IMR-90 (cell line): ENCODE measurements around the gene FNDC7. TPM values are rescaled to one million over a fixed set of nuclear protein-coding genes. Genes with fewer than 3 reads are reported as not detected.

Source experiments
- ATAC-seq: fragments of 200-7000 bp; cut with Tn5 transposase; 2 replicates; pipeline ENCODE4 v1.9.1; 2020; ENCODE audit warnings: low read depth, mild to moderate bottlenecking, moderate library complexity
- BruUV-seq: library from RNA; stranded (reverse); fragments of 400-500 nt; replicated peaks from 2 replicates; lab custom pipeline; 2021; lab: Mats Ljungman, UMichigan
- CTCF ChIA-PET: fragments of 300-600 bp; formaldehyde crosslinking; extraction: SDS; loops from one replicate; lab custom pipeline; 2021; ENCODE audit warnings: antibody characterized with exemption; lab: Yijun Ruan, JAX
- POLR2A ChIA-PET: fragments of 300-600 bp; sonication (Branson Sonifier 250); formaldehyde crosslinking; loops from one replicate; lab custom pipeline; 2022; ENCODE audit warnings: antibody characterized with exemption; ENCODE audit not compliant: unreplicated experiment; lab: Charles Lee
- DNase-seq: peaks from one replicate; pipeline ENCODE4 v3.0.0; 2013
- H2AFZ ChIP-seq: replicated peaks from 2 replicates; pipeline ENCODE3; 2013; ENCODE audit warnings: low read length, mild to moderate bottlenecking; ENCODE audit not compliant: poor library complexity
- H2AK5ac ChIP-seq: 2 replicates; pipeline ENCODE4 v1.6.1; 2013; ENCODE audit warnings: low read depth, low read length, inconsistent platforms
- H2AK9ac ChIP-seq: replicated peaks from 2 replicates; pipeline ENCODE3; 2013; ENCODE audit warnings: mild to moderate bottlenecking, low read depth, low read length, moderate library complexity; ENCODE audit not compliant: poor library complexity
- H2BK120ac ChIP-seq: 2 replicates; pipeline ENCODE4 v1.6.1; 2013; ENCODE audit warnings: low read depth, low read length, inconsistent platforms
- H2BK15ac ChIP-seq: 3 replicates; pipeline ENCODE4 v1.6.1; 2013; ENCODE audit warnings: low read depth, low read length, inconsistent platforms
- H2BK20ac ChIP-seq: 2 replicates; pipeline ENCODE4 v1.6.1; 2013; ENCODE audit warnings: low read depth, mild to moderate bottlenecking, inconsistent platforms, low read length, moderate library complexity
- H2BK5ac ChIP-seq: 2 replicates; pipeline ENCODE4 v1.6.1; 2013; ENCODE audit warnings: mild to moderate bottlenecking, low read depth, low read length, inconsistent platforms; ENCODE audit not compliant: poor library complexity, severe bottlenecking
- H3K14ac ChIP-seq: replicated peaks from 2 replicates; pipeline ENCODE4 v1.6.1; 2013; ENCODE audit warnings: low read depth, low read length, inconsistent platforms
- H3K18ac ChIP-seq: 2 replicates; pipeline ENCODE4 v1.6.1; 2013; ENCODE audit warnings: low read depth, low read length, control low read depth
- H3K23ac ChIP-seq: 2 replicates; pipeline ENCODE4 v1.6.1; 2013; ENCODE audit warnings: low read depth, low read length, inconsistent platforms
- H3K27ac ChIP-seq: 2 replicates; pipeline ENCODE4 v1.5.1; 2013; ENCODE audit warnings: mild to moderate bottlenecking, control low read depth, low read length; ENCODE audit not compliant: insufficient read depth
- H3K27me3 ChIP-seq: 2 replicates; pipeline ENCODE4 v1.6.1; 2013; ENCODE audit warnings: low read length; ENCODE audit not compliant: control insufficient read depth, insufficient read depth
- H3K36me3 ChIP-seq: 2 replicates; pipeline ENCODE4 v1.6.1; 2013; ENCODE audit warnings: low read length, mixed read lengths; ENCODE audit not compliant: control insufficient read depth, insufficient read depth
- H3K4ac ChIP-seq: 2 replicates; pipeline ENCODE4 v1.6.1; 2013; ENCODE audit warnings: low read depth, low read length, inconsistent platforms
- H3K4me1 ChIP-seq: 2 replicates; pipeline ENCODE4 v1.6.1; 2013; ENCODE audit warnings: low read length, mixed read lengths; ENCODE audit not compliant: control insufficient read depth, insufficient read depth
- H3K4me2 ChIP-seq: 2 replicates; pipeline ENCODE4 v1.6.1; 2013; ENCODE audit warnings: low read depth, mild to moderate bottlenecking, control low read depth, low read length, moderate library complexity
- H3K4me3 ChIP-seq: 2 replicates; pipeline ENCODE4 v1.5.1; 2013; ENCODE audit warnings: low read depth, mild to moderate bottlenecking, control low read depth, low read length, moderate library complexity; ENCODE audit not compliant: insufficient read depth
- H3K56ac ChIP-seq: 2 replicates; pipeline ENCODE4 v1.6.1; 2013; ENCODE audit warnings: low read length, inconsistent platforms; ENCODE audit not compliant: insufficient read depth; ENCODE audit errors: extremely low read depth
- H3K79me1 ChIP-seq, 2 experiments: 2 replicates each; pipeline ENCODE4 v1.6.1; 2013; ENCODE audit warnings: low read length in 2 of 2, inconsistent platforms in 1 of 2, low read depth in 1 of 2
- H3K9ac ChIP-seq: 2 replicates; pipeline ENCODE4 v1.6.1; 2013; ENCODE audit warnings: low read depth, low read length, control low read depth
- H3K9me1 ChIP-seq: 2 replicates; pipeline ENCODE4 v1.6.1; 2013; ENCODE audit warnings: low read length, inconsistent platforms; ENCODE audit not compliant: insufficient read depth
- H3K9me3 ChIP-seq: 2 replicates; pipeline ENCODE4 v1.6.1; 2013; ENCODE audit warnings: low read length; ENCODE audit not compliant: control insufficient read depth, insufficient read depth
- H4K20me1 ChIP-seq: 2 replicates; pipeline ENCODE4 v1.6.1; 2013; ENCODE audit warnings: low read length, inconsistent platforms; ENCODE audit not compliant: insufficient read depth
- H4K5ac ChIP-seq: 2 replicates; pipeline ENCODE4 v1.6.1; 2013; ENCODE audit warnings: mild to moderate bottlenecking, low read depth, low read length, control low read depth
- H4K8ac ChIP-seq, 2 experiments: 2 replicates each; pipeline ENCODE4 v1.6.1; 2013; ENCODE audit warnings: low read depth in 2 of 2, low read length in 2 of 2, control low read depth in 1 of 2, inconsistent platforms in 1 of 2
- H4K91ac ChIP-seq: 2 replicates; pipeline ENCODE4 v1.6.1; 2013; ENCODE audit warnings: low read depth, low read length, inconsistent platforms; ENCODE audit not compliant: insufficient read depth
- MAFK ChIP-seq: IDR thresholded peaks from 2 replicates; pipeline ENCODE4 v1.6.1; 2012; ENCODE audit warnings: low read depth, low read length, improper control_type of control experiment
- NFE2L2 ChIP-seq: fragments of 150-350 bp; IDR thresholded peaks from 2 replicates; pipeline ENCODE4 v1.6.1; 2016; ENCODE audit warnings: low read depth, mild to moderate bottlenecking, low read length
- RAD21 ChIP-seq: IDR thresholded peaks from 2 replicates; pipeline ENCODE4 v1.6.1; 2012; ENCODE audit warnings: low read length, improper control_type of control experiment
- RFX5 ChIP-seq: IDR thresholded peaks from 2 replicates; pipeline ENCODE4 v1.8.0; 2012; ENCODE audit warnings: low read depth, mild to moderate bottlenecking, low read length, moderate library complexity
- WGBS, 2 experiments: methylation state at CpG; one replicate each; pipeline versions ENCODE4 v1.1.5 to v1.1.7; 2013; ENCODE audit warnings: missing lambda C conversion rate in 2 of 2; ENCODE audit not compliant: insufficient read length in 1 of 2; ENCODE audit errors: extremely low coverage in 2 of 2; 5-methylcytosine and 5-hydroxymethylcytosine counted together
- dilution Hi-C: fragments of 300-500 bp; cut with HindIII; formaldehyde crosslinking; loops from one replicate; pipeline ENCODE4 v1.14.3; 2018; ENCODE audit warnings: low sequenced_read_pairs; ENCODE audit not compliant: unreplicated experiment
- in situ Hi-C: fragments of 300-500 bp; cut with MboI; formaldehyde crosslinking; loops from 3 replicates; pipeline ENCODE4 v1.14.3; 2019; ENCODE audit warnings: low sequenced_read_pairs, inconsistent platforms, mixed read lengths
- intact Hi-C: fragments of 100-400 bp; cut with micrococcal nuclease; formaldehyde crosslinking; loops from 2 replicates; pipeline ENCODE4 v1.10.0; 2022
- polyA plus RNA-seq, 3 experiments: library from polyadenylated mRNA; depleted of rRNA; stranded (reverse); fragments of >200 nt; gene quantifications; 2 replicates each; pipeline ENCODE4 v1.2.3, GENCODE V29; 2012; ENCODE audit warnings: low replicate concordance in 1 of 3
- total RNA-seq: library from RNA; depleted of rRNA; stranded (reverse); fragments of >200 nt; gene quantifications from 2 replicates; pipeline ENCODE4 v1.2.3, GENCODE V29; 2012
- TF ChIP-seq, protein P1 (sequence below): conservative IDR thresholded peaks from 2 replicates; pipeline ENCODE4 v1.5.1; 2012; ENCODE audit warnings: mild to moderate bottlenecking, low read depth, low read length, improper control_type of control experiment

The FNDC7 gene
- total and polyA plus RNA-seq, 2 of the 4 experiments (the other 2 are of a cell fraction), result not detected

DNA sequence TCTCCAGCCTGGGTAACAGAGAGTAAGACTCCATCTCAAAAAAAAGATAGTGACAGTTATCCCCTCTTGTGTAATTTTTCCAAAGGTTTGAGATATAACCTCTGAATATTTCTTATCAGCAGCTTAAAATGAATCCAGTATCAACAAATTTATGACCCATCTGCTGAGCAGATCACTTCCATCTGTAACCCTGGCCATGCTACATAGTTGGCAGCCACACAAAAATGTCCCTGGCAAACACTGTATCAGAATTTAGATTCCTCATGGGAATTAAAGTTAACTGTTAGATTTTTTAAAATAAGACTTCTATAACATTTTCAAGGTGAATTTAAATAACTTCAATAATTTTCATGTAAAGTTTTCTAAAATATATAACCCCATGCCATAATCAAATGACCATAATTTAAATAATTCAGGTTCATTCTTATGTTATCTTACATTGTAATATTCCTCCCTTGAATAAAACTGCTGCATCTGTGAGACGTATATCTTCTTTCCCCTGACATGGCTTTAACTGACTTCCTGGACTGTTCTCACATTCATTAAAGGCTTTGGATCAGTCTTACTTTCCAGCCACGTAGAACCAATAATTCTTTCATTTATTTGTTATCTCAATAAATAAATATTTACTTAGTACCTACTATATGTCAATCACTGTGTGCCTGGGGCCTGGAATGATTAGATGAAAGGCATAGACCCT lies 25.9 kb upstream of the FNDC7 start:
- no peak overlapping the region for H4K91ac ChIP-seq
- H2BK20ac ChIP-seq, result no peak overlapping the region
- no peak overlapping the region for H3K4ac ChIP-seq
- no peak overlapping the region for H3K18ac ChIP-seq
- dilution Hi-C loops, result no loop called here
- H3K9me3 ChIP-seq, result no peaks in the 10 kb centered on the region
- no peak overlapping the region for H3K27ac ChIP-seq
- H3K27me3 ChIP-seq, result 0 out of 2 replicates have a peak, but pooled peaks cover 3% of the 10 kb centered on the region
- no TSS peak for BruUV-seq
- H3K36me3 ChIP-seq, result no peaks in the 10 kb centered on the region
- H3K56ac ChIP-seq, result no peak overlapping the region
- H3K9ac ChIP-seq, result no peak overlapping the region
- ChIA-PET POLR2A (no interaction called here), CTCF (no interaction called here)
- H3K4me3 ChIP-seq, result no peak overlapping the region
- H2AK9ac ChIP-seq, result no peak overlapping the region
- DNase-seq (peak; percentile 52), ATAC-seq (peak; percentile 64)
- H2BK120ac ChIP-seq, result no peak overlapping the region; the same call in 1 of the 2 replicates
- H3K79me1 ChIP-seq, result peaks cover 7% of the 10 kb centered on the region in 2 experiments; a peak in 3 of 4 replicates
- no peaks in the 10 kb centered on the region for H3K9me1 ChIP-seq
- in situ Hi-C loops, result no loop called here
- no peaks in the 10 kb centered on the region for H3K4me1 ChIP-seq
- no peak overlapping the region for H2AK5ac ChIP-seq
- H2BK15ac ChIP-seq, result no peak overlapping the region
- H2AFZ ChIP-seq, result no peak overlapping the region
- no peak overlapping the region for H3K23ac ChIP-seq
- H2BK5ac ChIP-seq, result no peak overlapping the region
- H4K20me1 ChIP-seq, result no peaks in the 10 kb centered on the region
- no peak overlapping the region for H4K5ac ChIP-seq
- WGBS, 2 experiments, result no CpG with 5 or more reads among the region's 2 CpGs
- TF ChIP-seq RFX5 (no peak), RAD21 (no peak), MAFK (no peak), NFE2L2 (no peak)
- TF ChIP-seq, protein P1, sequence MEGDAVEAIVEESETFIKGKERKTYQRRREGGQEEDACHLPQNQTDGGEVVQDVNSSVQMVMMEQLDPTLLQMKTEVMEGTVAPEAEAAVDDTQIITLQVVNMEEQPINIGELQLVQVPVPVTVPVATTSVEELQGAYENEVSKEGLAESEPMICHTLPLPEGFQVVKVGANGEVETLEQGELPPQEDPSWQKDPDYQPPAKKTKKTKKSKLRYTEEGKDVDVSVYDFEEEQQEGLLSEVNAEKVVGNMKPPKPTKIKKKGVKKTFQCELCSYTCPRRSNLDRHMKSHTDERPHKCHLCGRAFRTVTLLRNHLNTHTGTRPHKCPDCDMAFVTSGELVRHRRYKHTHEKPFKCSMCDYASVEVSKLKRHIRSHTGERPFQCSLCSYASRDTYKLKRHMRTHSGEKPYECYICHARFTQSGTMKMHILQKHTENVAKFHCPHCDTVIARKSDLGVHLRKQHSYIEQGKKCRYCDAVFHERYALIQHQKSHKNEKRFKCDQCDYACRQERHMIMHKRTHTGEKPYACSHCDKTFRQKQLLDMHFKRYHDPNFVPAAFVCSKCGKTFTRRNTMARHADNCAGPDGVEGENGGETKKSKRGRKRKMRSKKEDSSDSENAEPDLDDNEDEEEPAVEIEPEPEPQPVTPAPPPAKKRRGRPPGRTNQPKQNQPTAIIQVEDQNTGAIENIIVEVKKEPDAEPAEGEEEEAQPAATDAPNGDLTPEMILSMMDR, result no peak
- H3K14ac ChIP-seq, result no peak overlapping the region
- intact Hi-C loops, result no loop called here
- no peak overlapping the region for H4K8ac ChIP-seq
- H3K4me2 ChIP-seq, result no peak overlapping the region
